Fibroblast of lung (primary cell): ENCODE data around the gene CAMSAP2.

ENCODE experiments used
- CTCF ChIP-seq, 2 donors: IDR thresholded peaks in 1 of 2; conservative IDR thresholded peaks in 1 of 2; 1 replicate in 1 of 2; 2 replicates in 1 of 2; pipeline ENCODE4 v1.5.1; 2011 to 2012; ENCODE audit warnings: low read length in 2 of 2, control low read depth in 1 of 2, inconsistent platforms in 1 of 2, low read depth in 1 of 2, mild to moderate bottlenecking in 1 of 2
- EZH2 ChIP-seq: IDR thresholded peaks from 2 replicates; pipeline ENCODE4 v1.5.1; 2012; ENCODE audit warnings: low read length, control low read depth, mild to moderate bottlenecking; ENCODE audit errors: missing control alignments

- TF ChIP-seq CTCF (conservative IDR thresholded peaks at IDR 0.05 in 1 of 2, IDR thresholded peaks at IDR 0.05 in 1 of 2; ENCODE audit: low read depth in 1 of 2, low read length in 2 of 2): no peak
- no peak for TF ChIP-seq EZH2
Observed at GRCh38 chr1:200784576-200784975, 45.9 kb downstream of the CAMSAP2 start.
